Heart right ventricle (tissue), 16 donors: Measurements from ENCODE around the gene ZNF281. TPM values are rescaled to one million over a fixed set of nuclear protein-coding genes. Genes with fewer than 3 reads are reported as not detected.
A peak's percentile ranks its signal among the peaks of the same experiment; 100 is the strongest.

ENCODE experiments used
- ATAC-seq, 8 donors: fragments of 200-7000 bp; cut with Tn5 transposase; one replicate each; pipeline ENCODE4 v1.9.1; 2020; ENCODE audit warnings: mild to moderate bottlenecking in 8 of 8, moderate library complexity in 8 of 8, moderate number of reproducible peaks in 1 of 8
- DNase-seq, 2 donors: peaks; one replicate each; pipeline ENCODE4 v3.0.0-alpha.2; 2020
- H3K27ac ChIP-seq, 10 donors: fragments of 200-600 bp; sonication (generic) in 2 of 10; one replicate each; pipeline versions ENCODE4 v1.5.0 to v1.8.0; 2020 to 2022; ENCODE audit warnings: mild to moderate bottlenecking in 3 of 10
- H3K27me3 ChIP-seq, 7 donors: fragments of 200-600 bp; one replicate each; pipeline ENCODE4 v1.8.0; 2021 to 2022; ENCODE audit warnings: mild to moderate bottlenecking in 2 of 7
- H3K36me3 ChIP-seq, 9 donors: fragments of 200-600 bp; sonication (generic) in 1 of 9; one replicate each; pipeline versions ENCODE4 v1.5.0 to v1.8.0; 2020 to 2022; ENCODE audit warnings: mild to moderate bottlenecking in 2 of 9
- H3K4me1 ChIP-seq, 9 donors: fragments of 200-600 bp; sonication (generic) in 1 of 9; one replicate each; pipeline versions ENCODE4 v1.5.0 to v1.8.0; 2020 to 2022; ENCODE audit warnings: mild to moderate bottlenecking in 4 of 9
- H3K4me3 ChIP-seq, 10 donors: fragments of 200-600 bp; sonication (generic) in 2 of 10; one replicate each; pipeline versions ENCODE4 v1.5.0 to v1.8.0; 2020 to 2022; ENCODE audit warnings: mild to moderate bottlenecking in 7 of 10, moderate library complexity in 2 of 10
- H3K9me3 ChIP-seq, 11 donors: fragments of 200-600 bp in 10 of 11; sonication (generic) in 2 of 11; one replicate each; pipeline versions ENCODE4 v1.5.0 to v1.8.0; 2013 to 2022; ENCODE audit warnings: mild to moderate bottlenecking in 2 of 11, control low read depth in 1 of 11, moderate library complexity in 1 of 11
- CTCF ChIP-seq, 9 donors: fragments of 200-600 bp; sonication (generic) in 2 of 9; IDR thresholded peaks; one replicate each; pipeline versions ENCODE4 v1.5.0 to v1.8.0; 2021 to 2022; ENCODE audit warnings: antibody characterized with exemption in 9 of 9, mild to moderate bottlenecking in 5 of 9, moderate library complexity in 1 of 9
- WGBS, 2 donors: extraction: QIAGEN DNeasy Blood & Tissue Kit; methylation state at CpG; one replicate each; pipeline ENCODE4 v1.1.7; 2013; ENCODE audit warnings: inconsistent platforms in 1 of 2; 5-methylcytosine and 5-hydroxymethylcytosine counted together
- intact Hi-C, 10 donors: fragments of 100-400 bp; cut with DNase I; formaldehyde crosslinking; loops; one replicate each; pipeline versions ENCODE4 v1.11.1 to v1.14.2; 2022
- polyA plus RNA-seq, 2 donors: library from polyadenylated mRNA; stranded (reverse); fragments of 200-250 nt; gene quantifications; one replicate each; pipeline ENCODE4 v1.2.3, GENCODE V29; 2013
- total RNA-seq, 10 donors: library from RNA; stranded (reverse); fragmentation: NEBNext Ultra II Directional in 3 of 10; extraction: Animal tissue kit (Norgen Biotek cat#: 25700) in 3 of 10; gene quantifications; one replicate each; pipeline versions ENCODE4 v1.2.1 to v1.2.4, GENCODE V29; 2021 to 2023
- donor health status: Arrhythmogenic right ventricular cardiomyopathy.
- donor health status: ischemic (EF 13 %, LVEDD 7.1; RV severe dilation, severe dysfunction).
- donor health status: healthy with polysubstance abuse.
- donor health status: DM: no; HTN: yes; CAD: no.
- donor health status: DM: no; HTN: no; CAD: no.
- donor health status: ischemic (EF 25% LVEDD 6.9; RV normal size, moderate dysfunction).
- donor health status: ischemic (EF 25% LVEDD 5.7; RV mildly dilated, moderate dysfunction).
- donor health status: healthy.
- donor health status: DM: yes; HTN: yes; CAD: no.
- donor health status: Ischemic cardiomyopathy.
- donor health status: ischemic (EF 35%, LVEDD 5.7; RV mildly dilated, moderate dysfunction).
- donor health status: nonischemic (EF 11% LVEDD 7.7; RV severe dilation, severe dysfunction).
- donor health status: DM: yes; HTN: yes; CAD: no.
- donor health status: PGD.
- donor health status: ischemic (EF 29% LVEDD 5.4; RV normal size, mild dysfunction).
- donor health status: nonischemic (EF 23%, LVEDD 6.1; RV moderate dilation, normal function).

Gene ZNF281
- total and polyA plus RNA-seq, 12 donors = 2.8 to 11.7 (median 8.8) TPM

- no peak for ATAC-seq
- TF ChIP-seq CTCF (IDR thresholded peaks at IDR 0.05) = no peak
- 94 to 95% methylated on average over 2 of the region's 2 CpGs for WGBS, 2 donors
- Histone ChIP-seq H3K4me3 (no peak overlapping the region), H3K27ac (no peak overlapping the region), H3K27me3 (no peaks in the 10 kb centered on the region), H3K4me1 (peaks cover 0 to 47% (median 0%) of the 10 kb centered on the region in 9 donors), H3K9me3 (no peaks in the 10 kb centered on the region), H3K36me3 (no peaks in the 10 kb centered on the region)
- intact Hi-C loops = no loop called here
- no peak for DNase-seq
These were observed 43.9 kb downstream of the ZNF281 start for GRCh38 chr1:200365897-200366426.

- intact Hi-C loops = no loop called here
- H3K4me3 ChIP-seq = no peak overlapping the region
- H3K4me1 ChIP-seq = peaks cover 0 to 55% (median 0%) of the 10 kb centered on the region in 9 donors
- DNase-seq = no peak
- no peak for TF ChIP-seq CTCF (IDR thresholded peaks at IDR 0.05)
- WGBS, 2 donors = 76% methylated on average over 5 of the region's 5 CpGs
- no peak for ATAC-seq
- no peak overlapping the region for H3K27ac ChIP-seq
- H3K36me3 ChIP-seq = no peaks in the 10 kb centered on the region
- H3K27me3 ChIP-seq = no peaks in the 10 kb centered on the region
- no peaks in the 10 kb centered on the region for H3K9me3 ChIP-seq
These were observed 45.0 kb downstream of the ZNF281 start for GRCh38 chr1:200364831-200365230.

- no peaks in the 10 kb centered on the region for H3K9me3 ChIP-seq
- intact Hi-C loops = no loop called here
- H3K27me3 ChIP-seq = no peaks in the 10 kb centered on the region
- no peak overlapping the region for H3K4me3 ChIP-seq
- peaks cover 0 to 59% (median 0%) of the 10 kb centered on the region in 9 donors for H3K4me1 ChIP-seq
- no peaks in the 10 kb centered on the region for H3K36me3 ChIP-seq
- no peak for ATAC-seq
- 85 to 89% methylated on average over 2 of the region's 2 CpGs for WGBS, 2 donors
- no peak for TF ChIP-seq CTCF (IDR thresholded peaks at IDR 0.05)
- no peak for DNase-seq
- no peak overlapping the region for H3K27ac ChIP-seq
These were observed 45.6 kb downstream of the ZNF281 start for GRCh38 chr1:200364091-200364759.

GRCh38 chr1:200363264-200363933 lies 46.4 kb downstream of the ZNF281 start:
- Histone ChIP-seq H3K36me3 (no peaks in the 10 kb centered on the region), H3K9me3 (no peaks in the 10 kb centered on the region), H3K4me3 (no peak overlapping the region), H3K27ac (peak overlapping the region in 1 of 10 donors; percentile 19), H3K4me1 (peaks cover 0 to 55% (median 0%) of the 10 kb centered on the region in 9 donors), H3K27me3 (no peaks in the 10 kb centered on the region)
- intact Hi-C loops = no loop called here
- 65 to 69% methylated on average over 5 of the region's 5 CpGs for WGBS, 2 donors
- no peak for TF ChIP-seq CTCF (IDR thresholded peaks at IDR 0.05)
- ATAC-seq (no peak), DNase-seq (no peak)
